Measurements from ENCODE around the gene CLRN3. TPM values are rescaled to one million over a fixed set of nuclear protein-coding genes. Genes with fewer than 3 reads are reported as not detected.

CLRN3 gene
- total and polyA plus RNA-seq, 2 experiments from 2014 or later: not detected

DNA sequence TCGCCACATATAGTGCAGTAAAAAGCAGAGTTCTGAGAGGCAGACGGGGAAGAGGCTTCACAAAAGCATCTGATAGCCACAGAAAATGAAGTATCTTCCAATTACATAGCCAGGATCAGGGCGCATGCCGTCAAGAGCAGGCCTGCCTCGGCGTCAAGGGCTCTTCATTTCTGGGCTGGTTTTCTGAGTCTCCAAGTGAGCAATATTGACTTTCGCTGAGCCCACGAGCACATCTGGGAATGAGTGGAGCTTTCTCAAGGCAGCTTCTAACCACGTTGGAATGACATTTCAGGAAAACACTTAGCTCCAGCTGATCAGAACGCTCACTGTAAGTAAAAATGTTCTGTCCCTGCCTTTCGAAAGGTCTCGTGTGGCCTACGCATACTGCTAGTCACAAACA is 51.9 kb downstream of the CLRN3 start:
- Mint-ChIP-seq H3K27me3 (ENCODE audit: insufficient read depth, low read depth, poor library complexity) (peaks cover 6% of the 10 kb centered on the region), H3K4me3 (no peak overlapping the region), H3K36me3 (ENCODE audit: low read depth) (no peaks in the 10 kb centered on the region), H3K27ac (no peak overlapping the region), H3K9me3 (peaks cover 5% of the 10 kb centered on the region; the same call in 2 of the 3 replicates), H3K4me1 (no peaks in the 10 kb centered on the region)
- Histone ChIP-seq H2AFZ (peak overlapping the region; percentile 61; the same call in 1 of the 2 replicates), H4K20me1 (replicated peaks; ENCODE audit: insufficient read depth) (no peaks in the 10 kb centered on the region), H3K4me2 (no peak overlapping the region), H3K79me2 (replicated peaks; ENCODE audit: insufficient read depth) (no peaks in the 10 kb centered on the region), H3K4me3 (no peak overlapping the region), H3K27me3 (ENCODE audit: insufficient read depth) (no peaks in the 10 kb centered on the region), H3K27ac (ENCODE audit: low read depth) (no peak overlapping the region), H3F3A (replicated peaks; ENCODE audit: low read depth) (no peaks in the 10 kb centered on the region), H3K4me1 (ENCODE audit: insufficient read depth) (no peaks in the 10 kb centered on the region), H3K36me3 (ENCODE audit: insufficient read depth) (no peaks in the 10 kb centered on the region), H3K9me2 (ENCODE audit: insufficient read depth) (no peaks in the 10 kb centered on the region)
- TF ChIP-seq, protein P1, sequence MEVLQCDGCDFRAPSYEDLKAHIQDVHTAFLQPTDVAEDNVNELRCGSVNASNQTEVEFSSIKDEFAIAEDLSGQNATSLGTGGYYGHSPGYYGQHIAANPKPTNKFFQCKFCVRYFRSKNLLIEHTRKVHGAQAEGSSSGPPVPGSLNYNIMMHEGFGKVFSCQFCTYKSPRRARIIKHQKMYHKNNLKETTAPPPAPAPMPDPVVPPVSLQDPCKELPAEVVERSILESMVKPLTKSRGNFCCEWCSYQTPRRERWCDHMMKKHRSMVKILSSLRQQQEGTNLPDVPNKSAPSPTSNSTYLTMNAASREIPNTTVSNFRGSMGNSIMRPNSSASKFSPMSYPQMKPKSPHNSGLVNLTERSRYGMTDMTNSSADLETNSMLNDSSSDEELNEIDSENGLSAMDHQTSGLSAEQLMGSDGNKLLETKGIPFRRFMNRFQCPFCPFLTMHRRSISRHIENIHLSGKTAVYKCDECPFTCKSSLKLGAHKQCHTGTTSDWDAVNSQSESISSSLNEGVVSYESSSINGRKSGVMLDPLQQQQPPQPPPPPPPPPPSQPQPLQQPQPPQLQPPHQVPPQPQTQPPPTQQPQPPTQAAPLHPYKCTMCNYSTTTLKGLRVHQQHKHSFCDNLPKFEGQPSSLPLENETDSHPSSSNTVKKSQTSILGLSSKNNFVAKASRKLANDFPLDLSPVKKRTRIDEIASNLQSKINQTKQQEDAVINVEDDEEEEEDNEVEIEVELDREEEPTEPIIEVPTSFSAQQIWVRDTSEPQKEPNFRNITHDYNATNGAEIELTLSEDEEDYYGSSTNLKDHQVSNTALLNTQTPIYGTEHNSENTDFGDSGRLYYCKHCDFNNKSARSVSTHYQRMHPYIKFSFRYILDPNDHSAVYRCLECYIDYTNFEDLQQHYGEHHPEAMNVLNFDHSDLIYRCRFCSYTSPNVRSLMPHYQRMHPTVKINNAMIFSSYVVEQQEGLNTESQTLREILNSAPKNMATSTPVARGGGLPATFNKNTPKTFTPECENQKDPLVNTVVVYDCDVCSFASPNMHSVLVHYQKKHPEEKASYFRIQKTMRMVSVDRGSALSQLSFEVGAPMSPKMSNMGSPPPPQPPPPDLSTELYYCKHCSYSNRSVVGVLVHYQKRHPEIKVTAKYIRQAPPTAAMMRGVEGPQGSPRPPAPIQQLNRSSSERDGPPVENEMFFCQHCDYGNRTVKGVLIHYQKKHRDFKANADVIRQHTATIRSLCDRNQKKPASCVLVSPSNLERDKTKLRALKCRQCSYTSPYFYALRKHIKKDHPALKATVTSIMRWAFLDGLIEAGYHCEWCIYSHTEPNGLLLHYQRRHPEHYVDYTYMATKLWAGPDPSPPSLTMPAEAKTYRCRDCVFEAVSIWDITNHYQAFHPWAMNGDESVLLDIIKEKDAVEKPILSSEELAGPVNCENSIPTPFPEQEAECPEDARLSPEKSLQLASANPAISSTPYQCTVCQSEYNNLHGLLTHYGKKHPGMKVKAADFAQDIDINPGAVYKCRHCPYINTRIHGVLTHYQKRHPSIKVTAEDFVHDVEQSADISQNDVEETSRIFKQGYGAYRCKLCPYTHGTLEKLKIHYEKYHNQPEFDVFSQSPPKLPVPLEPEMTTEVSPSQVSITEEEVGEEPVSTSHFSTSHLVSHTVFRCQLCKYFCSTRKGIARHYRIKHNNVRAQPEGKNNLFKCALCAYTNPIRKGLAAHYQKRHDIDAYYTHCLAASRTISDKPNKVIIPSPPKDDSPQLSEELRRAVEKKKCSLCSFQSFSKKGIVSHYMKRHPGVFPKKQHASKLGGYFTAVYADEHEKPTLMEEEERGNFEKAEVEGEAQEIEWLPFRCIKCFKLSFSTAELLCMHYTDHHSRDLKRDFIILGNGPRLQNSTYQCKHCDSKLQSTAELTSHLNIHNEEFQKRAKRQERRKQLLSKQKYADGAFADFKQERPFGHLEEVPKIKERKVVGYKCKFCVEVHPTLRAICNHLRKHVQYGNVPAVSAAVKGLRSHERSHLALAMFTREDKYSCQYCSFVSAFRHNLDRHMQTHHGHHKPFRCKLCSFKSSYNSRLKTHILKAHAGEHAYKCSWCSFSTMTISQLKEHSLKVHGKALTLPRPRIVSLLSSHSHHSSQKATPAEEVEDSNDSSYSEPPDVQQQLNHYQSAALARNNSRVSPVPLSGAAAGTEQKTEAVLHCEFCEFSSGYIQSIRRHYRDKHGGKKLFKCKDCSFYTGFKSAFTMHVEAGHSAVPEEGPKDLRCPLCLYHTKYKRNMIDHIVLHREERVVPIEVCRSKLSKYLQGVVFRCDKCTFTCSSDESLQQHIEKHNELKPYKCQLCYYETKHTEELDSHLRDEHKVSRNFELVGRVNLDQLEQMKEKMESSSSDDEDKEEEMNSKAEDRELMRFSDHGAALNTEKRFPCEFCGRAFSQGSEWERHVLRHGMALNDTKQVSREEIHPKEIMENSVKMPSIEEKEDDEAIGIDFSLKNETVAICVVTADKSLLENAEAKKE (CRISPR knock-in tag; IDR thresholded peaks at IDR 0.05): no peak
- no peak for TF ChIP-seq STAT1 (IDR thresholded peaks at IDR 0.05; ENCODE audit: unreplicated experiment)
- TF ChIP-seq POLR2AphosphoS5 (IDR thresholded peaks at IDR 0.05; ENCODE audit: low read depth): no peak
- TF ChIP-seq NANOG (IDR thresholded peaks at IDR 0.05; ENCODE audit: borderline replicate concordance): no peak
- TF ChIP-seq, protein P2, sequence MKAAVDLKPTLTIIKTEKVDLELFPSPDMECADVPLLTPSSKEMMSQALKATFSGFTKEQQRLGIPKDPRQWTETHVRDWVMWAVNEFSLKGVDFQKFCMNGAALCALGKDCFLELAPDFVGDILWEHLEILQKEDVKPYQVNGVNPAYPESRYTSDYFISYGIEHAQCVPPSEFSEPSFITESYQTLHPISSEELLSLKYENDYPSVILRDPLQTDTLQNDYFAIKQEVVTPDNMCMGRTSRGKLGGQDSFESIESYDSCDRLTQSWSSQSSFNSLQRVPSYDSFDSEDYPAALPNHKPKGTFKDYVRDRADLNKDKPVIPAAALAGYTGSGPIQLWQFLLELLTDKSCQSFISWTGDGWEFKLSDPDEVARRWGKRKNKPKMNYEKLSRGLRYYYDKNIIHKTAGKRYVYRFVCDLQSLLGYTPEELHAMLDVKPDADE (IDR thresholded peaks at IDR 0.05): no peak
- TF ChIP-seq, protein P3, sequence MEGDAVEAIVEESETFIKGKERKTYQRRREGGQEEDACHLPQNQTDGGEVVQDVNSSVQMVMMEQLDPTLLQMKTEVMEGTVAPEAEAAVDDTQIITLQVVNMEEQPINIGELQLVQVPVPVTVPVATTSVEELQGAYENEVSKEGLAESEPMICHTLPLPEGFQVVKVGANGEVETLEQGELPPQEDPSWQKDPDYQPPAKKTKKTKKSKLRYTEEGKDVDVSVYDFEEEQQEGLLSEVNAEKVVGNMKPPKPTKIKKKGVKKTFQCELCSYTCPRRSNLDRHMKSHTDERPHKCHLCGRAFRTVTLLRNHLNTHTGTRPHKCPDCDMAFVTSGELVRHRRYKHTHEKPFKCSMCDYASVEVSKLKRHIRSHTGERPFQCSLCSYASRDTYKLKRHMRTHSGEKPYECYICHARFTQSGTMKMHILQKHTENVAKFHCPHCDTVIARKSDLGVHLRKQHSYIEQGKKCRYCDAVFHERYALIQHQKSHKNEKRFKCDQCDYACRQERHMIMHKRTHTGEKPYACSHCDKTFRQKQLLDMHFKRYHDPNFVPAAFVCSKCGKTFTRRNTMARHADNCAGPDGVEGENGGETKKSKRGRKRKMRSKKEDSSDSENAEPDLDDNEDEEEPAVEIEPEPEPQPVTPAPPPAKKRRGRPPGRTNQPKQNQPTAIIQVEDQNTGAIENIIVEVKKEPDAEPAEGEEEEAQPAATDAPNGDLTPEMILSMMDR (conservative IDR thresholded peaks at IDR 0.05; ENCODE audit: low read depth in 2 of 2): no peak
- TF ChIP-seq EZH2 (IDR thresholded peaks at IDR 0.05; ENCODE audit: low read depth, unreplicated experiment): no peak
- TF ChIP-seq ZNF114 (CRISPR knock-in tag; IDR thresholded peaks at IDR 0.05): no peak
- TF ChIP-seq EZH2phosphoT487 (IDR thresholded peaks at IDR 0.05; ENCODE audit: unreplicated experiment): no peak
- no peak for TF ChIP-seq ZNF331 (CRISPR knock-in tag; IDR thresholded peaks at IDR 0.05; ENCODE audit: low read depth)
- TF ChIP-seq, protein P4, sequence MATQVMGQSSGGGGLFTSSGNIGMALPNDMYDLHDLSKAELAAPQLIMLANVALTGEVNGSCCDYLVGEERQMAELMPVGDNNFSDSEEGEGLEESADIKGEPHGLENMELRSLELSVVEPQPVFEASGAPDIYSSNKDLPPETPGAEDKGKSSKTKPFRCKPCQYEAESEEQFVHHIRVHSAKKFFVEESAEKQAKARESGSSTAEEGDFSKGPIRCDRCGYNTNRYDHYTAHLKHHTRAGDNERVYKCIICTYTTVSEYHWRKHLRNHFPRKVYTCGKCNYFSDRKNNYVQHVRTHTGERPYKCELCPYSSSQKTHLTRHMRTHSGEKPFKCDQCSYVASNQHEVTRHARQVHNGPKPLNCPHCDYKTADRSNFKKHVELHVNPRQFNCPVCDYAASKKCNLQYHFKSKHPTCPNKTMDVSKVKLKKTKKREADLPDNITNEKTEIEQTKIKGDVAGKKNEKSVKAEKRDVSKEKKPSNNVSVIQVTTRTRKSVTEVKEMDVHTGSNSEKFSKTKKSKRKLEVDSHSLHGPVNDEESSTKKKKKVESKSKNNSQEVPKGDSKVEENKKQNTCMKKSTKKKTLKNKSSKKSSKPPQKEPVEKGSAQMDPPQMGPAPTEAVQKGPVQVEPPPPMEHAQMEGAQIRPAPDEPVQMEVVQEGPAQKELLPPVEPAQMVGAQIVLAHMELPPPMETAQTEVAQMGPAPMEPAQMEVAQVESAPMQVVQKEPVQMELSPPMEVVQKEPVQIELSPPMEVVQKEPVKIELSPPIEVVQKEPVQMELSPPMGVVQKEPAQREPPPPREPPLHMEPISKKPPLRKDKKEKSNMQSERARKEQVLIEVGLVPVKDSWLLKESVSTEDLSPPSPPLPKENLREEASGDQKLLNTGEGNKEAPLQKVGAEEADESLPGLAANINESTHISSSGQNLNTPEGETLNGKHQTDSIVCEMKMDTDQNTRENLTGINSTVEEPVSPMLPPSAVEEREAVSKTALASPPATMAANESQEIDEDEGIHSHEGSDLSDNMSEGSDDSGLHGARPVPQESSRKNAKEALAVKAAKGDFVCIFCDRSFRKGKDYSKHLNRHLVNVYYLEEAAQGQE (IDR thresholded peaks at IDR 0.05; ENCODE audit: unreplicated experiment): no peak
- TF ChIP-seq CREB1 (CRISPR knock-in tag; IDR thresholded peaks at IDR 0.05; ENCODE audit: low read depth): no peak
- TF ChIP-seq JUNB (IDR thresholded peaks at IDR 0.05; ENCODE audit: unreplicated experiment): no peak
- DNase-seq (ENCODE audit: low spot score) (no peak), ATAC-seq (no peak)

Measured in GM23338 (cell line).